Endothelial cell of umbilical vein (primary cell): Measurements from ENCODE around the gene OCRL.

ENCODE experiments used
- EZH2 ChIP-seq: IDR thresholded peaks from 2 replicates; pipeline ENCODE4 v1.6.1; 2012; ENCODE audit warnings: borderline replicate concordance, low read depth, mild to moderate bottlenecking, moderate library complexity, low read length, inconsistent platforms; ENCODE audit not compliant: severe bottlenecking
- FOS ChIP-seq: IDR thresholded peaks from 2 replicates; pipeline ENCODE4 v1.6.1; 2011; ENCODE audit warnings: mild to moderate bottlenecking, low read length, moderate library complexity, borderline replicate concordance; ENCODE audit not compliant: insufficient read depth
- GATA2 ChIP-seq: IDR thresholded peaks from 2 replicates; pipeline ENCODE4 v1.7.0; 2011; ENCODE audit warnings: low read depth, mild to moderate bottlenecking, moderate library complexity, mixed read lengths, low read length; ENCODE audit not compliant: insufficient read length, insufficient read depth
- JUN ChIP-seq: IDR thresholded peaks from 2 replicates; pipeline ENCODE4 v1.6.1; 2011; ENCODE audit warnings: borderline replicate concordance, low read depth; ENCODE audit not compliant: insufficient read length, insufficient read depth
- MYC ChIP-seq: IDR thresholded peaks from one replicate; pipeline ENCODE4 v1.6.1; 2011; ENCODE audit warnings: mild to moderate bottlenecking, low read depth, low read length
- POLR2A ChIP-seq: IDR thresholded peaks from 2 replicates; pipeline ENCODE4 v1.6.1; 2012; ENCODE audit warnings: low read depth, mild to moderate bottlenecking, control low read depth, low read length
- POLR2AphosphoS5 ChIP-seq: IDR thresholded peaks from 2 replicates; pipeline ENCODE4 v1.6.1; 2012; ENCODE audit warnings: low read depth, mild to moderate bottlenecking, control low read depth, low read length, moderate library complexity; ENCODE audit not compliant: insufficient read depth
- TF ChIP-seq, protein P1 (sequence below), 2 donors: IDR thresholded peaks; 1 replicate in 1 of 2; 2 replicates in 1 of 2; pipeline ENCODE4 v1.5.1; 2011; ENCODE audit warnings: low read length in 2 of 2, mild to moderate bottlenecking in 2 of 2, moderate library complexity in 2 of 2, control low read depth in 1 of 2, inconsistent platforms in 1 of 2, low read depth in 1 of 2; ENCODE audit not compliant: insufficient read depth in 1 of 2; ENCODE audit errors: extremely low read depth in 1 of 2
- TF ChIP-seq, protein P2 (sequence below): IDR thresholded peaks from 2 replicates; pipeline ENCODE4 v1.6.1; 2011; ENCODE audit not compliant: insufficient read depth, insufficient read length

DNA sequence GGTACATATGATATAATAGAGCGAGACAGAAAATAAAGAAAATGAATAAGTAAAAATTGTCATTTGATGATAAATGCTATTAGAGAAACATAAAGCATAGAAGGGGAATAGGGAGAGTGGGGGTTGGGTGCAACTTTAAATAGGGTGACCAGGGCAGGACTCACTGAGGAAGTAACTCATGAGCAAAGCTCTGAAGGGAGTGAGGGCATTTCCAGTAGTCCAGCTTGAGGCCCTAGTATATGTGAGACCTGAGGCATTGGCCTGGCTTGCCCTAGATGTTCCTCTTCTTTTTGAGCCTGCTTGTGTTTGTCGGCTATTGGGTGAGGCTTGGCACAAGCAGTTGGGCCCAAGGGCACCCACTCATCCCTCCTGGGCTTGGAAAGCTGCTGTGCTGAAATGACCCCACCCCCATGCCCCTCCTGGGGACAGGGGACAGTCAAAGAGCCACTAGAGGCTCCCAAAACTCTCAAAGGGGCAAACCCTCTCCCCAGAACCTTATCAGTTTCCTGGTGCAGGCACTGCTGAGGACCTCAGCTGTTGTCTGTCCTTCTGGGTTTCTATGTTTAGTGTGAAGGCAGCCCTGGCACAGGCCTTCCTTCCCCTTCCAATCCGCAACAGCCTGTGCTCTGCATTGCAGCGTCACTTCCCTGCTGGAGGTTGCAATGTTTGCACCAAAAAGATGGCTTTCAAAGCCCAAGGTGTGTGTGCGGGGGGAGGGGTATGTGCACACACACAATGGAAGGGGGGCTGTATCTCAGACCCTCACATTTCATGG lies 74.6 kb downstream of the OCRL start:
- TF ChIP-seq, protein P1, sequence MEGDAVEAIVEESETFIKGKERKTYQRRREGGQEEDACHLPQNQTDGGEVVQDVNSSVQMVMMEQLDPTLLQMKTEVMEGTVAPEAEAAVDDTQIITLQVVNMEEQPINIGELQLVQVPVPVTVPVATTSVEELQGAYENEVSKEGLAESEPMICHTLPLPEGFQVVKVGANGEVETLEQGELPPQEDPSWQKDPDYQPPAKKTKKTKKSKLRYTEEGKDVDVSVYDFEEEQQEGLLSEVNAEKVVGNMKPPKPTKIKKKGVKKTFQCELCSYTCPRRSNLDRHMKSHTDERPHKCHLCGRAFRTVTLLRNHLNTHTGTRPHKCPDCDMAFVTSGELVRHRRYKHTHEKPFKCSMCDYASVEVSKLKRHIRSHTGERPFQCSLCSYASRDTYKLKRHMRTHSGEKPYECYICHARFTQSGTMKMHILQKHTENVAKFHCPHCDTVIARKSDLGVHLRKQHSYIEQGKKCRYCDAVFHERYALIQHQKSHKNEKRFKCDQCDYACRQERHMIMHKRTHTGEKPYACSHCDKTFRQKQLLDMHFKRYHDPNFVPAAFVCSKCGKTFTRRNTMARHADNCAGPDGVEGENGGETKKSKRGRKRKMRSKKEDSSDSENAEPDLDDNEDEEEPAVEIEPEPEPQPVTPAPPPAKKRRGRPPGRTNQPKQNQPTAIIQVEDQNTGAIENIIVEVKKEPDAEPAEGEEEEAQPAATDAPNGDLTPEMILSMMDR (IDR thresholded peaks at IDR 0.05; ENCODE audit: extremely low read depth in 1 of 2, insufficient read depth in 1 of 2, low read depth in 1 of 2, low read length in 2 of 2): no peak
- TF ChIP-seq, protein P2, sequence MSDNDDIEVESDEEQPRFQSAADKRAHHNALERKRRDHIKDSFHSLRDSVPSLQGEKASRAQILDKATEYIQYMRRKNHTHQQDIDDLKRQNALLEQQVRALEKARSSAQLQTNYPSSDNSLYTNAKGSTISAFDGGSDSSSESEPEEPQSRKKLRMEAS: no peak
- TF ChIP-seq EZH2 (no peak), GATA2 (no peak), POLR2AphosphoS5 (no peak), POLR2A (no peak), JUN (no peak), MYC (no peak), FOS (no peak)
